ENCODE measurements around the gene TOGARAM2. TPM values are rescaled to one million over a fixed set of nuclear protein-coding genes. Genes with fewer than 3 reads are reported as not detected.

The TOGARAM2 gene
- total RNA-seq, 2 experiments from 2014 or later, result 10.0 to 10.5 TPM

DNA sequence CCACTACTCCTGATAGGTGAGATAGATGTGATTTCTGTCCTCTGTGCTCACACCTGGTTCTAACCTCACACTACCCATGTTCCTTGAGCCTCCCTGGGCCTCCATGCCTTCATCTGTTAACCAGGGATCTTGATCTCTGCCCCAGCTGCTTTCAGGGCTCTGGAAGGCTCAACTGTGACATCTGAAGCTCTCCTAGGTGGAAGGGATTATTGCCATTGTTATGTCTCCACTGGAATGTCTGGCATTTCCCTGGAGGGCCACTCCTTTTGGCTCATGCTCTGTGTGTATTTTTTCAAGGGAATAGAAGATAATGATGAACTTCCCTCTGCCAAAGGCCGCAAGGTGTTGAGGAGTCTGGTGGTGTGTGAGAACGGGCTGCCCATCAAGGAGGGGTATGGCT, 52.1 kb downstream of the TOGARAM2 start:
- H3K27me3 Mint-ChIP-seq (ENCODE audit: low read depth), result no peaks in the 10 kb centered on the region
- H3K4me3 Mint-ChIP-seq, result no peak overlapping the region
- H3K4me1 Mint-ChIP-seq (ENCODE audit: low read depth), result peaks cover 32% of the 10 kb centered on the region
- CTCF ChIA-PET, result interaction anchor here (0.8 kb wide), 1 partner anchor 18 kb away, joined by 3 read pairs; no protein-coding TSS in a partner anchor
- DNase-seq (no peak), ATAC-seq (no peak)
- POLR2A ChIA-PET, result no interaction called here
- H3K27ac Mint-ChIP-seq, result no peak overlapping the region
- peaks cover 26% of the 10 kb centered on the region for H3K36me3 Mint-ChIP-seq (ENCODE audit: low read depth)
- no peaks in the 10 kb centered on the region for H3K9me3 Mint-ChIP-seq (ENCODE audit: insufficient read depth)

DNA sequence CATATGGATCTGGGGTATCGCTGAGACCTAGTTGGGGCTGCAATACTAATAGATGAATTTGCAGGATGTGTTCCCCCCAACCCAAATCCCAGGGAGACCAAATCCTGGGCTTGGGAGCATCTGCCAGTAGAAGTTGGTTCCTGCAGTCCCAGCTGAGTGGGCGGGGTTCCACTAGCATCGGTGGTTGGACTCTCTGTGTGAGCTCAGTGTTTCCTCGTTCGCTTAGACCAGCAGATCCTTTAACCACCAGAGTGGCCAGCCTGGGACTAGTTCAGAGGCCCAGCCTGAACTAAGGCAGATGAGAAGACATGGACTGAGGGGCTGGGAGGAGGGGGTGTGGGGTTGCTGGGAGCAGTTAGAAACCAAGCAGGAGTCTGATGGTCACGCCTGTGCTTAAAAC, 52.6 kb downstream of the TOGARAM2 start:
- Mint-ChIP-seq H3K4me1 (ENCODE audit: low read depth) (peaks cover 32% of the 10 kb centered on the region), H3K36me3 (ENCODE audit: low read depth) (peaks cover 24% of the 10 kb centered on the region), H3K27ac (no peak overlapping the region), H3K9me3 (ENCODE audit: insufficient read depth) (no peaks in the 10 kb centered on the region), H3K27me3 (ENCODE audit: low read depth) (no peaks in the 10 kb centered on the region), H3K4me3 (no peak overlapping the region)
- ChIA-PET POLR2A (interaction anchor here (0.8 to 2.4 kb wide), 2 partner anchors 18 to 23 kb away, joined by 3 to 6 read pairs; no protein-coding TSS in a partner anchor), CTCF (interaction anchor here (1.3 kb wide), 3 partner anchors 9 to 19 kb away, joined by 3 to 5 read pairs (median 3); no protein-coding TSS in a partner anchor)
- DNase-seq, result no peak
- ATAC-seq, result no peak

DNA sequence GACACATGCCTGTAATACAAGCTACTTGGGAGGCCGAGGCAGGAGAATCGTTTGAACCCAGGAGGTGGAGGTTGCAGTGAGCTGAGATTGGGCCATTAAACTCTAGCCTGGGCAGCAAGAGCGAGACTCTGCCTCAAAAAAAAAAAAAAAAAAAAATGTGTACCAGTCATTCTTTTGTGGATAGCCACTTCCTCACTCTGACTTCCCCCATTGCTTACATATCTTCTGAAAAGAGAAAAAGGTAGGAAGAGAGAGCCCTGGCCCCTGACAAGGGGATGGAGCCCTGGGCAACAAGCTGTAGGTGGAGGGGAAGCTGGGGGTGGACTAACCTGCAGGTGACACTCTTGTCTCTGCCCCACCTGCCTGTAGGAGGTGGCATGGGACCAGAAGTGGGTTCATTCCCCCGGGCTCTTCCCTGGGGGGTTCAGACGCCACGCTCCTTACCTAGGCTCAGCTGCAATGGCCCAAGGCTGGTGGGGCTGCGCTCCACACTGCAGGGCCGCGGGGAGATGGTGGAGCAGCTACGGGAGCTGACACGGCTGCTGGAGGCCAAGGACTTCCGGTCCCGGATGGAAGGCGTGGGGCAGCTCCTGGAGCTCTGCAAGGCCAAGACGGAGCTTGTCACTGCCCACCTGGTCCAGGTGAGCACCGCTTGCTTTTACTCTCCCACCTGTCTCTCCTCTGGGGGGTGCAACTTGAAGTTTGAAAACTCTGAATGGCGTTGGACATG, 54.1 kb downstream of the TOGARAM2 start:
- Mint-ChIP-seq H3K36me3 (ENCODE audit: low read depth) (peaks cover 23% of the 10 kb centered on the region), H3K4me3 (peak overlapping the region; percentile 16), H3K9me3 (ENCODE audit: insufficient read depth) (no peaks in the 10 kb centered on the region), H3K4me1 (ENCODE audit: low read depth) (peaks cover 32% of the 10 kb centered on the region), H3K27me3 (ENCODE audit: low read depth) (no peaks in the 10 kb centered on the region), H3K27ac (peak overlapping the region; percentile 70)
- ATAC-seq (peak; percentile 30), DNase-seq (no peak)
- POLR2A ChIA-PET, result interaction anchor here (1.8 to 2.4 kb wide), 2 partner anchors 20 to 24 kb away, joined by 6 to 7 read pairs; no protein-coding TSS in a partner anchor
- CTCF ChIA-PET, result interaction anchor here (1.3 kb wide), 3 partner anchors 10 to 20 kb away, joined by 3 to 5 read pairs (median 3); no protein-coding TSS in a partner anchor

DNA sequence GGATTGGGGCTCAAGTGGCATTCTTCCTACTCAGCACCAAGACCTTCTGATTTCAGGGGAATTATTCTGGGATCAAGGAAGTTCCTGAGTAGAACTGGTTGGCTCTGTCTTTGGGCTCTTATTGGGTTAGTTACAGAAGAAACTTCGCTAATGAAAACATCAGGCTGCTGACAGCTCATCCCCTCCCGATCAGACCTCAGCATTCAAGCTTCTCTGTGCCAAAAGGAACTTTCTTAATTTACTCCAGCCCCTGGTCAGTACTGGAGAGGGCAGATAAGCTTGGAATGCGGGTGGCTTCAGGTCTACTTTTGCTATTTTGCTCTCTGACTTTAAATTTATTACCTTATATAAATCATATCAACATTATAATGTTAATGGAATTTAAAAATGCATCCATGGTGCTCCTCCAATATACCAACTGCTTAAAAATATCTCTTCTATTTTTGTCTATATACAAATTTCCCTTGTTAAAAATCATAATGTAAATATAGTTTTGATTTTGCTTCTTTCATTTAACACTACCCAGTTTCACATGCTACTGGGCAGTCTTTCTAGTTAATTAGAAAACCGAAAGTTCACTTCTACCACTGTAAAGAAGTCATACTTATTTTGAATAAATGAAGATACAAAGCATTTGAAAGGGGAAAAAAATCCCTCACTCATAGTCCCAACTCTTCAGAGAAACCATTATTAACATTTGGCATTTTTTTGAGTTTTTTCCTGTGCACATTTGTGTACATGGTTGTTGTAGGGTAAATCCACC, 58.8 kb downstream of the TOGARAM2 start:
- DNase-seq (no peak), ATAC-seq (no peak)
- CTCF ChIA-PET, result no interaction called here
- peaks cover 17% of the 10 kb centered on the region for H3K36me3 Mint-ChIP-seq (ENCODE audit: low read depth)
- no peak overlapping the region for H3K27ac Mint-ChIP-seq
- POLR2A ChIA-PET, result no interaction called here
- H3K9me3 Mint-ChIP-seq (ENCODE audit: insufficient read depth), result no peaks in the 10 kb centered on the region
- H3K4me1 Mint-ChIP-seq (ENCODE audit: low read depth), result peaks cover 16% of the 10 kb centered on the region
- no peak overlapping the region for H3K4me3 Mint-ChIP-seq
- H3K27me3 Mint-ChIP-seq (ENCODE audit: low read depth), result no peaks in the 10 kb centered on the region

DNA sequence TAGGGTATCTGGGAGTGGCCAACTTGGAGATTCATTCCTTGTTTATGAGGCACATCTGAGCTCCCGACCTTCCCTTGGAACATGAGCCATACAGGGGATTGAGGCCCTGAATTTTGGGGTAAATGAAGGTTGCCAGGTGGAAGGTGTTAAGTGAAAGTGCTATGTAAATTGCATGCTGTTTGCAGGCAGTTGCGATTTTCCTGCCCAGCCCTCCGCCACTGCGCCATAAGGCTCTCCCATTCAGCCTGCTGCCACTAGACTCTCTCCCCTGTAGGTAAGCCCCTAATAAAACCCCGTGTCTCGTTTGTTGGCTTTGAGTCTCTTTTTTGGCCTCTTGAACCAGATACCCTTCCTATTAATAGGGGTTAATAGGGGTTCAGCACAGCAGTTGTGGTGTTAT, 59.5 kb downstream of the TOGARAM2 start:
- DNase-seq (no peak), ATAC-seq (no peak)
- Mint-ChIP-seq H3K27me3 (ENCODE audit: low read depth) (no peaks in the 10 kb centered on the region), H3K36me3 (ENCODE audit: low read depth) (peaks cover 17% of the 10 kb centered on the region), H3K27ac (no peak overlapping the region), H3K9me3 (ENCODE audit: insufficient read depth) (no peaks in the 10 kb centered on the region), H3K4me1 (ENCODE audit: low read depth) (peaks cover 9% of the 10 kb centered on the region), H3K4me3 (no peak overlapping the region)
- POLR2A ChIA-PET, result no interaction called here
- CTCF ChIA-PET, result no interaction called here

DNA sequence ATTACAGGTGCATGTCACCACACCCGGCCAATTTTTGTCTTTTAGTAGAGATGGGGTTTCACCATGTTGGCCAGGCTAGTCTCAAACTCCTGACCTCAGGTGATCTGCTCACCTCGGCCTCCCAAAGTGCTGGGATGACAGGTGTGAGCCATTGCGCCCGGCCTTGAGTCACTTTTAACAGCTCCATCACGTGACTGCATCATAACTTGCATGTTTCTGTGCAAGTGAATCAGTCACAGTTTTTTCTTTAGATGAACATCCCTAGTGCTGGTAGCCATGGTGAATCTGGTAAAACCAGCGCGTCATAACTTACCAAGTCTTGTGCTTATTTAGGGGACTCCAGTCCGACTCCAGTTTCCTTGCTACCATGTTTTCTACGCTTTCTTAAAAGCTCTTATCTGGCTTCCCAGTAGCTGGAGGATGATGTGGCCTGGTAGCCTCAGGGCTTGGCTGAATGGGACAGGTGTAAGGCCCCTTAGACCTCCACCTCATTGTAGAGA, 60.1 kb downstream of the TOGARAM2 start:
- ChIA-PET POLR2A (no interaction called here), CTCF (interaction anchor here (0.7 kb wide), 1 partner anchor 22 kb away, joined by 4 read pairs; no protein-coding TSS in a partner anchor)
- Mint-ChIP-seq H3K4me3 (no peak overlapping the region), H3K27ac (no peak overlapping the region), H3K27me3 (ENCODE audit: low read depth) (no peaks in the 10 kb centered on the region), H3K36me3 (ENCODE audit: low read depth) (peaks cover 10% of the 10 kb centered on the region), H3K4me1 (ENCODE audit: low read depth) (peaks cover 3% of the 10 kb centered on the region), H3K9me3 (ENCODE audit: insufficient read depth) (no peaks in the 10 kb centered on the region)
- ATAC-seq (no peak), DNase-seq (no peak)

DNA sequence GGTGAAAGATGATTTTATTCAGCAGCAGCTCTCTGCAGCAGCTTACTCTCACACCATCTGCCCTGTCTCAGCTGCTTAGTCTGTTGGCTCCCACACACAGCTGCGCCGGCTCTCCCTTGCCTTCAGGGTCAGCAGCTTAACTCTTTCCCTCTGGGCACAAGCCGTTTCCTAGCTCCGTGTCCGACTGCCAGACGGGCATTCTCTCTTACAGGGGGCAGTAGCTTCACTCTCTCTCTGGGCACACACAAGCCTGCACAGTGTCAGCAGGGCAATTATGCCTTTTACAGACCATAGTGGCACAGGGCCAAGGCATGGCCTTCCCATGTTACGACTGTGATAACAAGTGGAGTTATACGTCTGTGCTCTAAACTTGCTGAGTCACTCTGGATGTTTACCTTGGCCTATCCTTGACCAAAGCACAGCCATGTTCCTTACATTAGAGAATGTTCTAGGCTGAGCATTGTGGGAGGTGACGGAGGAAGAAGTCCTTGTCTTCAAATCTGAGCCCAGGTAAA, 61.5 kb downstream of the TOGARAM2 start:
- CTCF ChIA-PET, result no interaction called here
- Mint-ChIP-seq H3K27ac (no peak overlapping the region), H3K27me3 (ENCODE audit: low read depth) (no peaks in the 10 kb centered on the region), H3K36me3 (ENCODE audit: low read depth) (peaks cover 3% of the 10 kb centered on the region), H3K4me3 (no peak overlapping the region), H3K4me1 (ENCODE audit: low read depth) (no peaks in the 10 kb centered on the region), H3K9me3 (ENCODE audit: insufficient read depth) (no peaks in the 10 kb centered on the region)
- ATAC-seq, result no peak
- POLR2A ChIA-PET, result no interaction called here
- DNase-seq, result no peak

DNA sequence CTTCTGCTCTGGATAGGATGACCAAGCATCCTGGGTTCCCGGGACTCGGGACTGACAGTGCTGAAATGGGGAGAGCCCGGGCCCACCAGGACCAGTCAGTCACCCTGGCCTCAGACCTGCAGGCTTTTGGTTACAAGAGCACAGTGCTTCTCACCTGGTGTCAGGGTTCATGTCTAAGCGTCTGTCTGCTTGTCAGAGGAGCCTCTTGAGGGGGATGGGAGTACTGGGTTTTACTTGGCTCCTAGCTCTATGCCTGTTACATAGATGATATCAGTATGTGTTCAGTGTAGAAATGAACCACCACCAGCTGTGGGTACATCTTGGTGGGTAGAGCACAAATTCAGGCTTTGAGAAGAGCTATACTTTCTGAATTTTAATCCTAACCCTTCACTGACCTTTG, 63.4 kb downstream of the TOGARAM2 start:
- Mint-ChIP-seq H3K4me3 (no peak overlapping the region), H3K9me3 (ENCODE audit: insufficient read depth) (no peaks in the 10 kb centered on the region), H3K36me3 (ENCODE audit: low read depth) (peaks cover 2% of the 10 kb centered on the region), H3K27me3 (ENCODE audit: low read depth) (no peaks in the 10 kb centered on the region), H3K27ac (no peak overlapping the region), H3K4me1 (ENCODE audit: low read depth) (no peaks in the 10 kb centered on the region)
- CTCF ChIA-PET, result interaction anchor here (1.2 kb wide), 1 partner anchor 85 kb away, joined by 4 read pairs; no protein-coding TSS in a partner anchor
- ATAC-seq, result no peak
- POLR2A ChIA-PET, result no interaction called here
- DNase-seq, result no peak

DNA sequence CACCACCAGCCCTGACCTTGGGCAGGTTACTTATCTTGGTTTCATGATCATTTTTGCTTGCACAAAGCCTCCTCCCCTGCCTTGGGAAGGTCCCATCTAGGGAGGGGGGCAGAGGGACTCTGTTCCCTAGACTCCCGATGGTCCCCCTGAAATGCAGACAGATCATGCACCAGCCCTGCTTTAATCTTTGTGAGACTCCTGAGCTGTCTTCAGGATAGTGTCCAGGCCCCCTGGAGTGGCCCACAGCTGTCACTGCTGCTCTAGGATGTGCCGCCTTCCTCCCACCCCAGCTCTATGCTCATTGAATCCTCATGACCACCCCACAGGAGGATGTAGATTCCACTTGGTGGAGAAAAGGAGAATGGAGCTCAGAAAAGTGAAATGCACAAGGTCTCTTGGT, 65.2 kb downstream of the TOGARAM2 start:
- H3K4me3 Mint-ChIP-seq, result no peak overlapping the region
- no peaks in the 10 kb centered on the region for H3K27me3 Mint-ChIP-seq (ENCODE audit: low read depth)
- no peak for DNase-seq
- ChIA-PET CTCF (no interaction called here), POLR2A (interaction anchor here (0.5 kb wide), 1 partner anchor 70 kb away, joined by 3 read pairs; no protein-coding TSS in a partner anchor)
- no peak overlapping the region for H3K27ac Mint-ChIP-seq
- no peaks in the 10 kb centered on the region for H3K9me3 Mint-ChIP-seq (ENCODE audit: insufficient read depth)
- no peaks in the 10 kb centered on the region for H3K4me1 Mint-ChIP-seq (ENCODE audit: low read depth)
- ATAC-seq, result no peak
- H3K36me3 Mint-ChIP-seq (ENCODE audit: low read depth), result no peaks in the 10 kb centered on the region

DNA sequence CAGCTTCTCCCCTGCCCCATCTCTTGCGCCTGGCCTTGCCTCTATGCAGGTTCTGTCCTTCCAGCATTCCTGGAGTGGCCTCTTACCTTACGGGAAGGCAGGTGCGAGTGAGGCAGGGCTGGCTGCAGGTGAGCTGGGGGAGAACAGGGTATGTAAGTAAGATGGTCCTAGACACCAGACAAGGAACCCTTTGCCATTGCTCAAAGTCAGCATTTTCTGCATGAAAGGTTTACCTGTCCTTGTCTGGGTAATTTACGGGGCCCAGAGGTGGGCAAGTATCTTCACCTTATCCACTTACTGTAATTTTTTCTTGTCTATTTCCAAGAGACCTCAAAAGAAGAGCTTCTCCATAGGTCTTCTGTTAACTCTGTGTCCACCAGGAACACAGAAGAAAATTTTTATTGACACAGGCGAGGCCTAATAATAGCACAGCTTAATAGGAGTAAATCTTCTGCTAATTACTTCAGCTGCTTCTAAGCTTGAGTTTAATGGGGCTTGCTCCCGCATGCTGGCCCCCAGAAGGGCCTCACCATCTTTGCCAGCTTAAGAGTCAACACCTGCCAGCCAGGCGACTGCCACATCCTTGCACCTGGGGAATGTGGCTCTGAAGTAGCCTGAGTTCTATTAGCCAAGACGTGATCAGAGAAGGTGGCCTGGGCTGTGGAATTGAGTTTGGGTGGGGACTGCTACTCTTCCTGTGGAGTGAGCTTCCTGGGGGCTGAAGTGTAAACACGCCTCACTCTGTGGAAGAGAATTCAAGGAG, 66.2 kb downstream of the TOGARAM2 start:
- Mint-ChIP-seq H3K27me3 (ENCODE audit: low read depth) (no peaks in the 10 kb centered on the region), H3K4me1 (ENCODE audit: low read depth) (no peaks in the 10 kb centered on the region), H3K9me3 (ENCODE audit: insufficient read depth) (no peaks in the 10 kb centered on the region), H3K4me3 (no peak overlapping the region), H3K27ac (no peak overlapping the region), H3K36me3 (ENCODE audit: low read depth) (no peaks in the 10 kb centered on the region)
- DNase-seq (no peak), ATAC-seq (no peak)
- ChIA-PET POLR2A (no interaction called here), CTCF (no interaction called here)

DNA sequence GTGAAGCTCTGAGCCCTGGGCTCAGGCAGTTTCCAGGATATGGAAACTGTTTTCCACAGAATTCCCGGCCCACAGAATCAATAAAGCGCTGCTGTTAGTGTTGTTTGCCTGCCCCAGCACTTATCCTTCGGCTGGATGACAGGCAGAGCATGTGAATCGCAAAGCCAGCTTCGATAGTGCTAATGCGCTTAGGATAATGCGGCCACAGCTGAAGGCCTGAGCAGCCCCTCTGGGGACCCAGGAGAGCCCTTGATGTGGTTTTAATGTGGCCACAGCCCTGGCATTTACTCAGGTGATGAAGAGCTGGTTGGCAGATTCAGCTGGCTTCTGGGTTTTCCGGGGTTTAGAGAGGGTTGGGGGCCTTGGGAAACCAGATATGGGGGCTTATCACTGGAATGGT, 69.5 kb downstream of the TOGARAM2 start:
- no peak overlapping the region for H3K27ac Mint-ChIP-seq
- POLR2A ChIA-PET, result no interaction called here

More for the DNA sequence above, 69.5 kb downstream of the TOGARAM2 start:
- no peak for ATAC-seq
- H3K27me3 Mint-ChIP-seq (ENCODE audit: low read depth), result no peaks in the 10 kb centered on the region
- DNase-seq, result no peak
- H3K9me3 Mint-ChIP-seq (ENCODE audit: insufficient read depth), result no peaks in the 10 kb centered on the region
- no peak overlapping the region for H3K4me3 Mint-ChIP-seq
- no peaks in the 10 kb centered on the region for H3K36me3 Mint-ChIP-seq (ENCODE audit: low read depth)
- no peaks in the 10 kb centered on the region for H3K4me1 Mint-ChIP-seq (ENCODE audit: low read depth)
- CTCF ChIA-PET, result interaction anchor here (0.9 kb wide), 1 partner anchor 13 kb away, joined by 3 read pairs; no protein-coding TSS in a partner anchor
